GM19438 (cell line): ENCODE results near the gene VASH2.
"Not testable (repeated sequence)": the region's sequence is repeated elsewhere in the genome, so short reads cannot be mapped to it uniquely, and the experiment has no call there.

Experiments used
- ATAC-seq: cut with Tn5 transposase; IDR thresholded peaks from one replicate; pipeline ENCODE4 v1.9.1; 2021; ENCODE audit warnings: low read depth; ENCODE audit not compliant: unreplicated experiment

VASH2 gene

GRCh38 chr1:212954514-212954913 lies 4.2 kb downstream of the VASH2 start:
- ATAC-seq = no peak

DNA sequence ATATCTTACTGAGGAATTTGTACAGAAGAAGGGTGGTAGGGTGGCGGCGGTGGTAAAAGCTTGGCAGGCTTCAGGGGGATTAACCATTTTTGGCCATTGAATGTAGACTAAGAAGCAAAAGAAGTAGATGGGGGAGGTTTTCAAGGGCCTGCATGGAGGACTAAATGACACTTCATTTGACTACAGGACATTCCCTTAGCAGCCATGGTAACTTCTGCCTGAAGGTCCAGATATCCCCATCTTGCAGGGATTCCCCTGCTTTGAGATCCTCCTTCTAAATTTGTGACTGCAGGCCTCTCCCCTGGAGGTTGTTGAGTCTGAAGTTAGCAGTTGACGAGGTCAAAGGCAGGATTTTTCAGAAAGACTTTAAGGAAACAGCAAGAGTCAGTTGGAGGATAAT lies 4.8 kb downstream of the VASH2 start:
- ATAC-seq = no peak

DNA sequence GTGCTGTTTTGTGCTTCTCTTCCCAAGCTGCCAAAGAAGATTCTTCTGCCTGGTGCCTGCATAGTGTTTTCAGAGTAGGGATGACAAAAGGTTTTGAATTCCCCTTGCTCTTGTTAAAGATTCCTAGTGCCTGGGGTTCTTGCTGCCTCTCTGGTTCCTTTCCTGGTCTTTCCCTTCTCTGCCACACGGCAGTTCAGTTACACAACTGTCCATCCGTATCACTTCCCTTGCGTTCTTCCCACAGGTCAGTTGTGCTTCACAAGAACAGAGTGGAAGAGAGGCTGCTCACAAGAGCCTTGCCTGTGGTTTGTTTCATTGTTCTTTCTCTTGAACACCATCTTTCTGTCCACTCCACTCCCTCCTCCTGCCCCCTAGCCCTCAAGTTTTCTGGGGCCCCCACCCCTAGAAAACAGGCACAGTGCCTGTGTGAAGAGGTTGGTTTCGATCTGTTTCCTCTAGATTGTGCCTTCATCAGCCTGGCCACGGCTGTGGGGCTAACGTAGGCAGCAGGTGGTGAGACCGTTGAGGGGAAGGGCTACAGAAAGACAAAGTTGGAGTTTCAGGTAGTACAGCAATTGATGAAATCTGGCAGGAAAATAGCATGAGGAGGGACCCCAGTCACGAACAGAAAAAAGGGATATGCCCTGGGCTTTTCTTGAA lies 5.8 kb downstream of the VASH2 start:
- ATAC-seq = no peak

DNA sequence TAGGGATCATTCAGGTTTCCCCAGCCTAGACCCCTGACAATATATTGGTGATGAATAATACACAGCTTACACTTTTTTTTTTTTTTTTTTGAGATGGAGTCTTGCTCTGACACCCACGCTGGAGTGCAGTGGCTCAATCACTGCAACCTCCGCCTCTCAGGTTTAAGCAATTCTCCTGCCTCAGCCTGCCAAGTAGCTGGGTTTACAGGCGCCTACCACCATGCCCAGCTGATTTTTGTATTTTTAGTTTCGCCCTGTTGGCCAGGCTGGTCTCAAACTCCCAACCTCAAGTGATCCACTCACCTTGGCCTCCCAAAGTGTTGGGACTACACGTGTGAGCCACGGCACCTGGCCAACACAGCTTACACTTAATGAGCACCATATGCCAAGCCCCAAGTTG lies 7.2 kb downstream of the VASH2 start:
- no peak for ATAC-seq

GRCh38 chr1:212958175-212958574 lies 7.8 kb downstream of the VASH2 start:
- ATAC-seq = no peak

GRCh38 chr1:212959266-212960220 lies 9.2 kb downstream of the VASH2 start:
- peak; percentile 76 for ATAC-seq

DNA sequence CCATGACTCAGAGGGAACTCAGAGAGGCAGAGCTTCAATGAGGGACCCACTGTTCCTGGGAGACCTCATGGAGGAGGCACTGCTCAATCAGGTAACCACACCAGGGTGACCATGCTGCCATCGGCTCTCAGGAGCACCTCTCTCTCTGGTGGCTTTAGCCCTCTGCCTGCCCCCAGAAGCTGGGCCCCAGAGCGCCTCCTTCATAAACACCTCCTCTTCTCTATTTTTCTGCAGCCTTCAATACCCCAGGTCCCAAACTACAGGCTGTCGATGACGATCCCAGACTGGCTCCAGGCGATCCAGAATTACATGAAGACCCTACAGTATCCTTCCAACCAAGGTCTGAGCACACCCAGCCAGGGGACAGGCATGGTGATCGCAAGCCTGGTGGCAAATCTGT lies 10.6 kb downstream of the VASH2 start:
- no peak for ATAC-seq

DNA sequence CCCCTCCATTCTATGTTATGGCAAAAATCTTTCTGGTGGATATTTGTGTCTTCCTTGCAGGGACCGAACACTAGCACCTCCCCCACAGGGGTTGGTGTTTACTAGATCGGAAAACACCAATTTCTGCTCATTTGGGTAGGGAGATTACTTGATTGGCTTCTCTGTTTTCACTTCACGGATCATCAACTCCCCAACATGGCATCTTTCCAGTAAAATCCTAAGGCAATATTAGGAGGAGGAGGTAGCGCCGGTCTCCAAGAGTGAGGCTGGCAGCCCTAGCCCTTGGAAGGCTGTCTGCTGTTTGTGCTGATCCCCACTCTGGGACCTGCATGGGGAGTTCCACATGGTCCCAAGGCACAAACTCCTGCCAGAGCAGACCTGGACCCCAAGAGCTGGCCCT lies 12.2 kb downstream of the VASH2 start:
- ATAC-seq = no peak

DNA sequence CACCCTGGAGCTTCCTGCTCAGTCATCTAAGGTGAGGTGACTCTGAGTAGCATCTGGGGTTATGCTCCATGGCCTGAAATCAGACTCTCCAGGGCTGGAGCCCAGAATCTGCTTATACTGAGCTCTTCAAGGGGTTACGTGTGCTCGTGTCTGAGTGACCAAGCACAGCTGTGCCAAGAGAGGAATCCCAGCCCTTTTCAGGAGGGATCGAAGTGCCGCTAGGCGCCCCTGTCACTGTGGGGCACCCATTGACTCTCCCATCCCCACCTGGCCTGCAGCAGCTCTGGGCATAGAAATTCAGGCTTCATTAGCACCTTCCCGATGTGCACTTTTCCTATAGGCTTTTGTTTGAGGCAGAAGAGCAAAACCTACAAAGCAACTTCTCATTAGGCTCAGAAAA lies 13.8 kb downstream of the VASH2 start:
- no peak for ATAC-seq

DNA sequence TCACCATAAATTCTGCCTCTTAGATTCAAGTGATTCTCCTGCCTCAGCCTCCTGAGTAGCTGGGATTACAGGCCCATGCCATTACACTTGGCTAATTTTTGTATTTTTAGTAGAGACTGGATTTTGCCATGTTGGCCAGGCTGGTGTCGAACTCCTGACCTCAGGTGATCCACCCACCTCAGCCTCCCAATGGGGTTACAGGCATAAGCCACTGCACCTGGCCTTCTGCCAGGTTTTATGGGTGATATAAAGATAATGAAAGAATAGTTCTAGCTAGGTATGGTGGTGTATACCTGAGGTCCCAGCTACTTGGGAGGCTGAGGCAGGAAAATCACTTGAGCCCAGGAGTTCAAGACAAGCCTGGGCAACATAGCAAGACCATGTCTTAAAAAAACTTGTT lies 14.7 kb downstream of the VASH2 start:
- not testable (repeated sequence) for ATAC-seq

GRCh38 chr1:212966616-212967015 lies 16.3 kb downstream of the VASH2 start:
- ATAC-seq = no peak

GRCh38 chr1:212967801-212968200 lies 17.5 kb downstream of the VASH2 start:
- no peak for ATAC-seq

- ATAC-seq = peak; percentile 71
These were observed 18.1 kb downstream of the VASH2 start for GRCh38 chr1:212968368-212968863.

GRCh38 chr1:212970085-212970484 lies 19.7 kb downstream of the VASH2 start:
- ATAC-seq = no peak

GRCh38 chr1:212971312-212971711 lies 21.0 kb downstream of the VASH2 start:
- no peak for ATAC-seq

- ATAC-seq = no peak
These were observed 23.1 kb downstream of the VASH2 start for GRCh38 chr1:212973426-212973825.

DNA sequence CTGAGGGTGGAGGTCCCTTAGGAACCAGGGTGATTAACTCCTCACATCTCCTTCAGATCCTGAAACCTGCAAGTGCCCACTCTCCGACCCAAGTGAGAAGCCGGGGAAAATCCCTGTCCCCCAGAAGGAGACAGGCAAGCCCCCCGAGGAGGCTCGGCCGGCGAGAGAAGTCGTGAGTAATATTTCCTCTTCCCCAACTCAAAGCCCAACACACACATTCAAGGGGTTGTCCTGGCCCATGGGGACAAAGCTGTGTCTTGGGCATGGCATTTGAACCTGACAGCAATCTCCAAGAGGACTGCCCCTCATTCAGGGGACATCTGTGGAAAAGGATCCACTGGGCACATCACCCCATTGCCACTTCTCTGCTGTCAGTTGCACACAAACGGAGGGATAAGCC lies 23.6 kb downstream of the VASH2 start:
- ATAC-seq = no peak

DNA sequence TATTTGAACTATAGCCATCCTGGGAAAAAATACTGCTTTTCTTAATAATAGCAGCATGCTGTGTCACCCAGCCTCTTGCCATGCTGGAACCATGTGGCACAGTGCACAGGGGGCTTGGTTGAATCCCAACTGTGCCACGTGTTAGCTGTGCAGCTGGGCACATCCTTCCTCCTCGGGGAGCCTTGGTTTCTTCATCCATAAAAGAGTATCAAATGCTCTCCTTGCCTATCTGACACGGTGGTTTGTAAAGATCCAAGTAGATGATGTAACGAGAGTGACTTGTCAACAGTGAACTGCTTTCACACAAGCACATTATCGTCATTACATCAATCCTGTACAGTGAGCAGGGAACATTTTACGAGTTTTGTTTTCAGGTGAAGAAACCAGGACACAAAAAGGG lies 24.4 kb downstream of the VASH2 start:
- no peak for ATAC-seq

GRCh38 chr1:212975111-212975918 lies 25.0 kb downstream of the VASH2 start:
- no peak for ATAC-seq

DNA sequence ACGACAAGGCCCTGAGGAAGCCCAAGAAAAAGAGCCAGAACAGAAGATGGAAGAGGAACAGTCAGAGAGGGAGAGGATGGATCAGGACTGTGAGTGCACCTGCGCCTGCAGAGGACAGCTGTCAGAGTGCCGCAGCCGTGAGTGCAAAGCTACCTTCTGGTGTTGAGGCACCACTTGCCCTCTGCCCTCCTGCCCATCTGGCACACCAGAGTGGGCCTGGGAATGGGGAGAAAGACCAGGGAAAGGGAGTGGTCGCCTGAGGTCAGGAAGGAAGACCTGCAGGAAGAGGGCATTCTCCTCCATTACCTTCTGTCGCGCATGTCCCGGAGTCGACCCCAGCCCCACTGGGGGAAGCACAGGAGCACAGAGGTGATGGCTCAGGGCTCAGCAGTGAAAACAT lies 26.2 kb downstream of the VASH2 start:
- ATAC-seq = no peak
